Measurements from ENCODE around the gene ALLC.
"Not testable (repeated sequence)": the region's sequence is repeated elsewhere in the genome, so short reads cannot be mapped to it uniquely, and the experiment has no call there.

The ALLC gene

GRCh38 chr2:3616435-3617197 is 41.4 kb upstream of the ALLC start:
- H3K4me3 ChIP-seq (ENCODE audit: low read length); H3K36me3 ChIP-seq (ENCODE audit: insufficient read depth, low read depth, low read length); H3K27me3 ChIP-seq (ENCODE audit: insufficient read depth, low read length); H3K4me1 ChIP-seq (ENCODE audit: insufficient read depth, low read length); H3K27ac ChIP-seq (ENCODE audit: low read length); H3K9ac ChIP-seq (ENCODE audit: low read depth, low read length): not testable (repeated sequence)
- H3K9me3 ChIP-seq (ENCODE audit: insufficient read depth, low read depth, low read length), result peaks cover 14% of the 10 kb centered on the region; the same call in 1 of the 2 replicates

DNA sequence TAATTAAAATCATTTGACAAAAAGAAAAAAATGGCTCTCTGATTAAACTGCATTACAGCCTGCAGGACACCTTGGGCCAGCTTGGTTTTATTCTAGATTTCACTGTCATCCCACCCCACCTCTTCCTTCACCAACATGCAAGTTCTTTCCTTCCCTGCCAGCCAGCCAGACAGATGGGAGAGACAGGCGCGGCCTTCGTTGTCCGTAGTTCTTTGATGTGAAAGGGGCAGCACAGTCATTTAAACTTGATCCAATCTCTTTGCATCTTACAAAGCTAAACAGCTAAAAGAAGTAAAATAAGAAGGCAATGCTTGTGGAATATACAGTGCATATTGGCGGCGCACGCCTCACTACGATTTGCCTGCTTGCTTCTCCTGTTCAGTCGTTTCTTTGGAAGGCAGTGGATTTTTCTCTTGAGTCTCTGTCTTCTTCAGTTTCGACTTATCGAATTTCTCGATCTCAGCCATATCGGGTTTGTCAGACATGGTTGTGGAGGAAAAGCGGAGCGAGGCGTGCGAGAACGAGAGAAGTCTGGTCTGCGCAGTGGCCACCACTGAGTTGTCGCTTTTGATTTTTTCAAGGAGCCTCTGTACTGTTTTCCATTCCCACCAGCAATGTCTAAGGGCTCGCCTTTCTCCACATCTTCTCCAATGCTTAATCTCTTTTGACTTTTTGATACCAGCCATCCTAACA is 40.7 kb upstream of the ALLC start:
- Histone ChIP-seq H3K9ac (ENCODE audit: low read depth, low read length) (no peak overlapping the region), H3K27me3 (ENCODE audit: insufficient read depth, low read length) (no peaks in the 10 kb centered on the region), H3K27ac (ENCODE audit: low read length) (no peak overlapping the region), H3K36me3 (ENCODE audit: insufficient read depth, low read depth, low read length) (no peaks in the 10 kb centered on the region), H3K4me3 (ENCODE audit: low read length) (no peak overlapping the region), H3K4me1 (ENCODE audit: insufficient read depth, low read length) (no peaks in the 10 kb centered on the region), H3K9me3 (ENCODE audit: insufficient read depth, low read depth, low read length) (peaks cover 14% of the 10 kb centered on the region; the same call in 1 of the 2 replicates)

DNA sequence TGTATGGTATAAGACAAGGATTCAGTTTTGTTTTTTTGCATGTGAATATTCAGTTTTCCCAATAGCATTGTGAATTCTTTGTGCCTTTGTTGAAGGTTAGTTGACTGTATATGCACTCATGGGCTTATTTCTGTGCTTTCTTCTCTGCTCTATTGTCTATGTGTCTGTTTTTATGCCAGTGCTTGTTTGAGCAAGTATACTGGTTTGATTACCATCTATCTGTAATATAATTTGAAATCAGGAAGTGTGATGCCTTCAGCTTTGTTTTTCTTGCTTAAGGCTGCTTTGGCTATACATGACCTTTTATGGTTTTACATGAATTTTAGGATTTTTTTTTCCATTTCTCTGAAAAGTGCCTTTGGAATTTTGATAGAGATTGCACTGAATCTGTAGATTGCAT is 39.6 kb upstream of the ALLC start:
- Histone ChIP-seq H3K36me3 (ENCODE audit: insufficient read depth, low read depth, low read length) (no peaks in the 10 kb centered on the region), H3K4me3 (ENCODE audit: low read length) (no peak overlapping the region), H3K9me3 (ENCODE audit: insufficient read depth, low read depth, low read length) (peaks cover 14% of the 10 kb centered on the region; the same call in 1 of the 2 replicates), H3K4me1 (ENCODE audit: insufficient read depth, low read length) (no peaks in the 10 kb centered on the region), H3K9ac (ENCODE audit: low read depth, low read length) (no peak overlapping the region), H3K27me3 (ENCODE audit: insufficient read depth, low read length) (no peaks in the 10 kb centered on the region), H3K27ac (ENCODE audit: low read length) (no peak overlapping the region)

DNA sequence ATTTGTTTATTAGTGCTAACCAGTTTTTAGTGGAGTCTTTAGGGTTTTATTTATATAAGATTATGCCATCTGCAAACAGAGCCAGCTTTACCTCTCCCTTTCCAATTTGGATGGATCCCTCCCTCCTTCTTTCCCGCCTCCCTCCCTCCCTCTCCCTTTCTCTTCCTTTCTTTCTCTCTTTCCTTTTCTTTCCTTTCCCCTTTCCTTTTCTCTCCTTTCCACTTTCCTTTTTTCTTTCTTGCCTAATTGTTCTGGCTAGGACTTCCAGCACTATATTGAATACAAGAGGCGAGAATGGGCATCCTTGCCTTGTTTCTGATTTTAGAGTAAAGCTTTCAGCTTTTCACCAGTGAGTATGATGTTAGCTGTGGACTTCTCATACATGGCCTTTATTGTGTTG is 39.0 kb upstream of the ALLC start:
- Histone ChIP-seq H3K36me3 (ENCODE audit: insufficient read depth, low read depth, low read length) (no peaks in the 10 kb centered on the region), H3K4me3 (ENCODE audit: low read length) (no peak overlapping the region), H3K9me3 (ENCODE audit: insufficient read depth, low read depth, low read length) (peaks cover 14% of the 10 kb centered on the region; the same call in 1 of the 2 replicates), H3K27ac (ENCODE audit: low read length) (no peak overlapping the region), H3K9ac (ENCODE audit: low read depth, low read length) (no peak overlapping the region), H3K27me3 (ENCODE audit: insufficient read depth, low read length) (no peaks in the 10 kb centered on the region), H3K4me1 (ENCODE audit: insufficient read depth, low read length) (no peaks in the 10 kb centered on the region)

GRCh38 chr2:3619661-3620060 is 38.3 kb upstream of the ALLC start:
- not testable (repeated sequence) for H3K27ac ChIP-seq (ENCODE audit: low read length)

DNA sequence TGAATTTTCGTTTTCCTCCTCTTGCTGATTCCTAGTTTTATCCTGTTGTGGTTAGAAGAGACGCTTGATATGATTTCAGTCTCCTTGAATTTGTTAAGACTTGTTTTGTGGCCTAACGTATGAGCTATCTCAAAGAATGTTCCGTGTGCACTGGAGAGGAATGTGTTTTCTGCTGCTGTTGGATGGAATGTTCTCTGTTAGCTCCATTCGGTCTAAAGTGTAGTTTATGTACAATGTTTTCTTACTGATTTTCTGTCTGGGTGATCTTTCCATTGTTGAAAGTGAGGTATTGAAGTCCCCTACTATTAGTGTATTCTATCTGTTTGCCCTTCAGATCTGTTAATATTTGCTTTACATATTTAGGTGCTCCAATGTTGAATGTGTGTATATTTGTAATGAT is 37.2 kb upstream of the ALLC start:
- H3K9me3 ChIP-seq (ENCODE audit: insufficient read depth, low read depth, low read length), result peaks cover 8% of the 10 kb centered on the region; the same call in 1 of the 2 replicates
- no peak overlapping the region for H3K9ac ChIP-seq (ENCODE audit: low read depth, low read length)
- H3K27me3 ChIP-seq (ENCODE audit: insufficient read depth, low read length), result no peaks in the 10 kb centered on the region
- no peaks in the 10 kb centered on the region for H3K4me1 ChIP-seq (ENCODE audit: insufficient read depth, low read length)
- H3K36me3 ChIP-seq (ENCODE audit: insufficient read depth, low read depth, low read length), result no peaks in the 10 kb centered on the region
- no peak overlapping the region for H3K4me3 ChIP-seq (ENCODE audit: low read length)
- no peak overlapping the region for H3K27ac ChIP-seq (ENCODE audit: low read length)

More at GRCh38 chr2:3619661-3620060, 38.3 kb upstream of the ALLC start:
- not testable (repeated sequence) for H3K9ac ChIP-seq (ENCODE audit: low read depth, low read length); H3K27me3 ChIP-seq (ENCODE audit: insufficient read depth, low read length); H3K4me3 ChIP-seq (ENCODE audit: low read length); H3K4me1 ChIP-seq (ENCODE audit: insufficient read depth, low read length); H3K9me3 ChIP-seq (ENCODE audit: insufficient read depth, low read depth, low read length); H3K36me3 ChIP-seq (ENCODE audit: insufficient read depth, low read depth, low read length)

GRCh38 chr2:3622967-3623366 is 35.0 kb upstream of the ALLC start:
- no peaks in the 10 kb centered on the region for H3K4me1 ChIP-seq (ENCODE audit: insufficient read depth, low read length)
- H3K36me3 ChIP-seq (ENCODE audit: insufficient read depth, low read depth, low read length), result no peaks in the 10 kb centered on the region
- H3K9me3 ChIP-seq (ENCODE audit: insufficient read depth, low read depth, low read length), result peaks cover under 1% of the 10 kb centered on the region; the same call in 1 of the 2 replicates
- no peak overlapping the region for H3K27ac ChIP-seq (ENCODE audit: low read length)
- H3K9ac ChIP-seq (ENCODE audit: low read depth, low read length), result no peak overlapping the region
- H3K27me3 ChIP-seq (ENCODE audit: insufficient read depth, low read length), result no peaks in the 10 kb centered on the region
- H3K4me3 ChIP-seq (ENCODE audit: low read length), result no peak overlapping the region

DNA sequence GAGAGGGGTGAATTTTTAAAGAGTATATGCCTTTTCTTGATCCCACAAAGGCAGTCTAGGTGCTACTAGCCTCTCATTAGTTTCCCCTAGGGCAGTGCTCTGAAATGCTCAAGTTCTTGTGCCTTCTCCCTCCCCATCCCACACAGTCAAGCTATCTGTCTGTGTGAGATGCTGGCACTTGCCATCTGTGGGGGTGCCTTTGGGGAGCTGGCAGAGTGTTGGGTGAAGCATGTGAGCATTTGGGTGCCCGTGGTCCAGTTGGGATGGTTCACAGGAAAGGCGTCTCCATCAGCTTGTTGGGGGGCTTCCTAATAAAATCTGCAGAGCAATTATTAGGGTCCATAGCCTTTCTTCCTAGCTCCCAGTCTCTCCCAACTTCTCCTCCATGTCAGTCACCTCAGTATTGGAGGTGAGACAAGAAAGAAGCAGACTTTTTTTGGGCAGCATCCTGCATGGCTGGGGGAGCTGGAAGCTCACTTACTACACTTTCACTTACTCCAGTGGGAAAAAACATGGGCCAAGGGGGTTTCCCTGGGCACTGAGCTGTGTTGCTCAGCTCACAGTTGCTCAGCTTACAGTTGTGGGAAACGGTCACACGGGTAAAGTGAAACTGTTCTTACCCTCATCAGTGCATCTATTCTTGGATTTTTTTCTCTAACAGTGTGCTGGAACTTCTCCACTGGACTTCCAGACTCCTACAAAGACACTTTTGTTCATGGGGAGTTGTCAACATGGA is 33.8 kb upstream of the ALLC start:
- no peaks in the 10 kb centered on the region for H3K27me3 ChIP-seq (ENCODE audit: insufficient read depth, low read length)
- H3K4me3 ChIP-seq (ENCODE audit: low read length), result no peak overlapping the region; the same call in 1 of the 2 replicates
- H3K9ac ChIP-seq (ENCODE audit: low read depth, low read length), result no peak overlapping the region
- H3K27ac ChIP-seq (ENCODE audit: low read length), result no peak overlapping the region
- no peaks in the 10 kb centered on the region for H3K36me3 ChIP-seq (ENCODE audit: insufficient read depth, low read depth, low read length)
- H3K9me3 ChIP-seq (ENCODE audit: insufficient read depth, low read depth, low read length), result no peaks in the 10 kb centered on the region
- H3K4me1 ChIP-seq (ENCODE audit: insufficient read depth, low read length), result no peaks in the 10 kb centered on the region

DNA sequence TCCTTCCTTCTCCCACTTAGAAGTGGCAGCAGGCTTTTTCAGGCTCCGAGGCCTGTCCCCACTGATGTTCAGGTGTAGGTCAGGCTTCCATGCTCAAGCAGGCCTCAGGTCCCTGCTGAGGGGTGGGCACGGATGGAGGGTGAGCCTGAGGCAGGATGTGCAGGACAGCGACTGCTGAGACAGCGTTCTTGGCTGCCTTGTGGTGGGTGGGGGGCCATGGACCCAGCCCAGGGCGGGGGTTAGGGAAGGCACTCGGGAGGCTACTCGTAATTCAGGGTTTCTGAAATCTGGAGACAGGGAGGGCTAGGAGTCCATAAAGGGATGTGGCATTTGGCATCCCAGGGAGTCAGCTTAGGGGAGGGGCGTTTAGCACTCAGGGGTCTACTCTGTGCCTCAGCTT is 32.8 kb upstream of the ALLC start:
- no peaks in the 10 kb centered on the region for H3K27me3 ChIP-seq (ENCODE audit: insufficient read depth, low read length)
- no peaks in the 10 kb centered on the region for H3K9me3 ChIP-seq (ENCODE audit: insufficient read depth, low read depth, low read length)
- H3K4me1 ChIP-seq (ENCODE audit: insufficient read depth, low read length), result no peaks in the 10 kb centered on the region
- no peak overlapping the region for H3K4me3 ChIP-seq (ENCODE audit: low read length)
- H3K36me3 ChIP-seq (ENCODE audit: insufficient read depth, low read depth, low read length), result no peaks in the 10 kb centered on the region
- H3K27ac ChIP-seq (ENCODE audit: low read length), result no peak overlapping the region
- H3K9ac ChIP-seq (ENCODE audit: low read depth, low read length), result no peak overlapping the region

DNA sequence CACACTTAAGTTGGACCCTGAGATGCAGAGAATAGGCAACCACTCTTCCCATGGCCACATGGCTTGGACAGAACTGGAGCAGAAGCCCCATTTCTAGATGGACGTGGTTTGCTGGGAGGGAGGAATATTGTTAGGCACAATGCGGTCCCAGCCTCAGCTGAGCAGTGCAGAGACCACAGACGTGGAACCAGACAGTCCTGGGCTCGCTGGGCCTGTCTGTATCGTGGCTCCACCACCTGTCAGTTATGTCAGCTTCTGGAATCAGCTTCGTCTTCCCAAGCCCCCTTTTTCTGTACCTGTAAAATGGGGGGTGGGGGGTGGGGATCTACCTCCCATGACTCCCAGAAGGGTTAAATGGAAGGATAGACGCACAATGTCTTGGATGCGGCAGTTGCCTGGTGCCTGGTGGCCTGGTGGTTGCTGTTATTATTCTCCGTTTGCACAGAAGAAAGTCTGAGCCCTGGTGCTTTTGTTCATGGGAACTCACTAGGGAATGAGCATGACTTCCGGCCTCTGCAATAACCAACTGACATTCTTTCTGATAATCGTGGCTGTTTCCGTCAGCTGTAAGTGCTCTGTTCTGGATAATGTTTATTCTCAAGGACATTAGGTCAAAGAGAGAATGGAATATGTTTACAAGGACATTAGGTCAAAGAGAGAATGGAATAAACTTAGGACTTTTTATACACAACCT is 31.7 kb upstream of the ALLC start:
- no peak overlapping the region for H3K4me3 ChIP-seq (ENCODE audit: low read length)
- H3K27me3 ChIP-seq (ENCODE audit: insufficient read depth, low read length), result no peaks in the 10 kb centered on the region
- no peak overlapping the region for H3K27ac ChIP-seq (ENCODE audit: low read length)
- no peaks in the 10 kb centered on the region for H3K9me3 ChIP-seq (ENCODE audit: insufficient read depth, low read depth, low read length)
- H3K4me1 ChIP-seq (ENCODE audit: insufficient read depth, low read length), result no peaks in the 10 kb centered on the region
- no peaks in the 10 kb centered on the region for H3K36me3 ChIP-seq (ENCODE audit: insufficient read depth, low read depth, low read length)
- no peak overlapping the region for H3K9ac ChIP-seq (ENCODE audit: low read depth, low read length)

DNA sequence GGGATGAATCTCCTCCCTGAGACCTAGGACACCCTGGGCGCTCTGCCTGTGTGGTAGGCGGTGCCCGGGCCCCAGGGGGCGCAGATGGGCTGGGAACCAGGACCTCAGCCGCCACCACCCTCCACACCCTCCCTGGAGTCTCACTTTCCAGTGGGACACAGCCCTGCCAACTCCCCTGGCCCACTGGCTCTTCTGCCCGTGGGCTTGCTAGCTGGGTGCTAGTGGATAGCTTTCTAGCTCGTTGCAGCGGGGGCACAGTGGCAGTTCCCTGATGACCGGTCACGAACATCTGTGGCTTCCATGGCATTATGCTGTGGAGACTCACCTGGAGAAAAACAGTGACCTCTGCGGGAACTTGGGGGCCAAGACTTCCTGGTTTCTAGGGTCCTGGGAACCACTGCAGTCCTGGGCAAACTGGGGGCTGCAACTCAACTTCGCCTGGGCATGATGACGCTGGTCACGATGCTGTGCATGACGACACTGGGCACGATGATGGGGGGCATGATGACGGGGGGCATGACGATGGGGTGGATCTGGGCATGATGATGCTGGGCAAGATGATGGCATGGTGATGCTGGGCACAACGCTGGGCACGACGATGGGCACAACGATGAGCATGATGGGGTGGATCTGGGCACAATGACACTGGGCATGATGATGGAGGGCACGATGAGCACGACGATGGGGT is 31.0 kb upstream of the ALLC start:
- no peaks in the 10 kb centered on the region for H3K9me3 ChIP-seq (ENCODE audit: insufficient read depth, low read depth, low read length)
- no peak overlapping the region for H3K27ac ChIP-seq (ENCODE audit: low read length)

More for the DNA sequence above, 31.0 kb upstream of the ALLC start:
- H3K36me3 ChIP-seq (ENCODE audit: insufficient read depth, low read depth, low read length), result no peaks in the 10 kb centered on the region
- no peak overlapping the region for H3K9ac ChIP-seq (ENCODE audit: low read depth, low read length)
- H3K27me3 ChIP-seq (ENCODE audit: insufficient read depth, low read length), result no peaks in the 10 kb centered on the region
- H3K4me1 ChIP-seq (ENCODE audit: insufficient read depth, low read length), result no peaks in the 10 kb centered on the region
- no peak overlapping the region for H3K4me3 ChIP-seq (ENCODE audit: low read length)

Data from iPS-20b (cell line).